ENCODE data around the gene HNMT. TPM values are rescaled to one million over a fixed set of nuclear protein-coding genes. Genes with fewer than 3 reads are reported as not detected.

Gene HNMT
- total RNA-seq, 5 donors from 2014 or later (not counting 1 experiment from before 2014, with no cell fraction given) = 0.15 to 0.39 (median 0.22) TPM; not detected in 2

DNA sequence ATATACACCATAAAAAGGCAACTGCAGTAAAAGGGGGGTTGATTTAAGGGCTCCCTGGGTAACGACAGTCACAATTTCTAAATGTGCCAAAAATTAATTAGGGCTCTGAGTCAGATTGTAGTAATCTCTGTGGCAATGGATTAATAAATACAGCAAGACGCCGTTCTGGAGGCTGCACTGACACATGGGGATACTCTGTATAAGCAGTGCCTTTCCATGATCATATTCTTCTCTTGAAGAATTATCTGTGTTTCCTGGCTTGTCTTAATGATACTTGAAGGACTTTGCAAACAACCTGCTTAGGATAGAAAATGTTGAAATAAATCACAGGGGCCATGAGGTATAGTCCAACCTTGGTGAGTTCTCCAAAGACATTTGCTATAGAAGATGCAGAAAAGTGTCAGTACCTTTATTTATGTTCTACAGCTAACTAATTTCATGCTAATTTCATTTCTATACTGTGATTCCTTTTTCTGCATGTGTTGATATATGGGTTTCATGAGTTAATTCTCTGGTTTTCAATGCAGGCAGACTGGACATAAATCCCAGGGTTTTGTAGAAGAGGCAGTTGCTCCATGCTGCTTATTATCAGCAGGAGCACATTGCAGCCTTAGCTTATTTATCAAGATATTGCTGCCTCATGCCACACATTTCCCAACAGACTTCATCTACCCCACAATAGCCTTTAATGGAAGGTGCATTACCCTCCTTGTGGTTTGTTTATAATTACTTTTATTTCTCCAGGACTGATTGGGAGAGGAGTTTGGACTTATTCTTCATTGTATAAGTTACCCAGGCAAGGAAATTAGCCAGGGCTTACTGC is 54.8 kb downstream of the HNMT start:
- ATAC-seq (replicated peaks in 1 of 4) (no peak), DNase-seq (no peak)
- Histone ChIP-seq H3K27ac (ENCODE audit: low read length) (no peak overlapping the region), H3K36me3 (ENCODE audit: control insufficient read depth in 2 of 2, extremely low read depth in 1 of 2, insufficient read depth in 1 of 2, low read length in 1 of 2) (no peaks in the 10 kb centered on the region), H3K4me3 (ENCODE audit: control insufficient read depth in 1 of 2, extremely low read depth in 1 of 2, low read length in 1 of 2) (no peak overlapping the region), H3K9me3 (no peaks in the 10 kb centered on the region), H3K4me1 (ENCODE audit: control insufficient read depth in 1 of 2, extremely low read depth in 1 of 2, insufficient read depth in 2 of 2, low read length in 2 of 2) (no peaks in the 10 kb centered on the region), H3K27me3 (replicated peaks in 1 of 2; ENCODE audit: control insufficient read depth in 2 of 2, extremely low read depth in 1 of 2, insufficient read depth in 2 of 2, low read length in 1 of 2) (no peaks in the 10 kb centered on the region)
- CTCF ChIA-PET = no interaction called here
- H3K4me1 Mint-ChIP-seq = no peaks in the 10 kb centered on the region
- no peaks in the 10 kb centered on the region for H3K36me3 Mint-ChIP-seq
- H3K4me3 Mint-ChIP-seq = no peak overlapping the region
- H3K9me3 Mint-ChIP-seq = no peaks in the 10 kb centered on the region
- no peaks in the 10 kb centered on the region for H3K27me3 Mint-ChIP-seq
- no peak overlapping the region for H3K27ac Mint-ChIP-seq
- POLR2A ChIA-PET = no interaction called here
- 52% methylated on average over 3 of the region's 3 CpGs for WGBS (ENCODE audit: insufficient coverage)

DNA sequence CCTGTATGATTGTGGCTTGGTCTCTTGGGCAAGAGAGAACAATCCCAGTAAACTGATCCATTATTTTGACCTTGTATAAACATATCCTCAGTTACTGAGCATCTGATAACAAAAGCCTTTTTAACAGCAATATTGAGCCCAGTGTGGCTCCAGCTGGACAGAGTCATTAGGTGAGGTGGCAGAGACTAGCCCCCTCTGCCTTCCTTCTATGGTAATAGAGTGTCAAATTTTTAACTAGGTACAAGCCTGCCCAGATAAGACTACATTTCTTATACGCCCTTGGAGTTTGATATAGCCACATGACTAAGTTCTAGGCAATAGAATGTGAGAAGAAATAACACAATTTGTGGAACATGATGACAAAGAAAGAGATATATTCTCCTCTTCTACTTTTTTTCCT is 56.2 kb downstream of the HNMT start:
- H3K27me3 ChIP-seq (replicated peaks in 1 of 2; ENCODE audit: control insufficient read depth in 2 of 2, extremely low read depth in 1 of 2, insufficient read depth in 2 of 2, low read length in 1 of 2) = no peaks in the 10 kb centered on the region
- Mint-ChIP-seq H3K36me3 (no peaks in the 10 kb centered on the region), H3K27ac (no peak overlapping the region), H3K4me1 (no peaks in the 10 kb centered on the region), H3K27me3 (no peaks in the 10 kb centered on the region), H3K4me3 (no peak overlapping the region), H3K9me3 (no peaks in the 10 kb centered on the region)
- no peaks in the 10 kb centered on the region for H3K9me3 ChIP-seq
- WGBS (ENCODE audit: insufficient coverage) = no CpG with 5 or more reads among the region's 1 CpG
- H3K27ac ChIP-seq (ENCODE audit: low read length) = no peak overlapping the region
- ChIA-PET CTCF (no interaction called here), POLR2A (no interaction called here)
- H3K4me3 ChIP-seq (ENCODE audit: control insufficient read depth in 1 of 2, extremely low read depth in 1 of 2, low read length in 1 of 2) = no peak overlapping the region
- no peaks in the 10 kb centered on the region for H3K36me3 ChIP-seq (ENCODE audit: control insufficient read depth in 2 of 2, extremely low read depth in 1 of 2, insufficient read depth in 1 of 2, low read length in 1 of 2)
- ATAC-seq (replicated peaks in 1 of 4) = no peak
- no peaks in the 10 kb centered on the region for H3K4me1 ChIP-seq (ENCODE audit: control insufficient read depth in 1 of 2, extremely low read depth in 1 of 2, insufficient read depth in 2 of 2, low read length in 2 of 2)
- no peak for DNase-seq

DNA sequence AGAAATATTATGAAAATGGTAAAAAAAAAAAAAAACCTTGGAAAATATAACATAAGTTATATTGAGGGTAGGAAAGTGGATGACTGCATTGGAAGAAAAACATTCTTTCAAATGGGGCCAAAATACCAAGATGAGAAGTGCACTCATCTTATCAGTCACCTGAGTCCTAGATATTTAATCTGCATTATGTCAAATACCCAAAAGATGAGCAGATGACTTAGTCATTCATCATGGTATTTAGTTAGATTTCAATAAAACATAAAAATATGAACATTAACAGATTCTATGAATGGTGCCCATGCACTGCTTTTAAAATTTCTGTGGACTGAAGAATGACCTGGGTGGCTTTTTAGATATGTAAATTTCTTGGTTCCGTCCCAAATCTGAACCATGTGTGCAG is 56.9 kb downstream of the HNMT start:
- no CpG with 5 or more reads among the region's 1 CpG for WGBS (ENCODE audit: insufficient coverage)
- Histone ChIP-seq H3K4me3 (ENCODE audit: control insufficient read depth in 1 of 2, extremely low read depth in 1 of 2, low read length in 1 of 2) (no peak overlapping the region), H3K9me3 (no peaks in the 10 kb centered on the region), H3K27me3 (replicated peaks in 1 of 2; ENCODE audit: control insufficient read depth in 2 of 2, extremely low read depth in 1 of 2, insufficient read depth in 2 of 2, low read length in 1 of 2) (no peaks in the 10 kb centered on the region), H3K4me1 (ENCODE audit: control insufficient read depth in 1 of 2, extremely low read depth in 1 of 2, insufficient read depth in 2 of 2, low read length in 2 of 2) (no peaks in the 10 kb centered on the region), H3K36me3 (ENCODE audit: control insufficient read depth in 2 of 2, extremely low read depth in 1 of 2, insufficient read depth in 1 of 2, low read length in 1 of 2) (no peaks in the 10 kb centered on the region), H3K27ac (ENCODE audit: low read length) (no peak overlapping the region)
- Mint-ChIP-seq H3K27ac (no peak overlapping the region), H3K9me3 (no peaks in the 10 kb centered on the region), H3K4me3 (no peak overlapping the region), H3K36me3 (no peaks in the 10 kb centered on the region), H3K27me3 (no peaks in the 10 kb centered on the region), H3K4me1 (no peaks in the 10 kb centered on the region)
- DNase-seq (no peak), ATAC-seq (replicated peaks in 1 of 4) (no peak)
- CTCF ChIA-PET = no interaction called here
- POLR2A ChIA-PET = no interaction called here

DNA sequence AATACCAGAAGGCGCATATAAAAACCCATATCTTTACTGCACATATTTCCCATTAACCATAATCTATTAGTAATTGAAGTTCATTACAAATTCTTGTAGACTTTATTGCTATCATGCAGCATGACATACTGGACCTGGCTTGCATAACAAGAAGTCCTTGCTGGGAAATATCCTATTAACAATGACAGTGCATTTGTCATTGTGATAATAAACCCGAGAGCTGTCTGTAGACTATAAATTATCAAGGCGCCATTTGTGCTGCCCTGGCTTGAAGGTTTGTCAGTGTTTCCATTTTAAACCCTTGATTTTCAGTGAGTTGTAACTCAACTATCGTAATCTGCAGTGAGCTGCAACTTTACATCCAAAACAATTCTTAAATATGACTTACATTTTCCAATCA is 59.0 kb downstream of the HNMT start:
- ChIA-PET CTCF (no interaction called here), POLR2A (no interaction called here)
- H3K9me3 Mint-ChIP-seq = no peaks in the 10 kb centered on the region
- WGBS (ENCODE audit: insufficient coverage) = 60% methylated on average over 1 of the region's 4 CpGs
- H3K9me3 ChIP-seq = no peaks in the 10 kb centered on the region
- H3K4me3 ChIP-seq (ENCODE audit: control insufficient read depth in 1 of 2, extremely low read depth in 1 of 2, low read length in 1 of 2) = no peak overlapping the region
- no peaks in the 10 kb centered on the region for H3K4me1 Mint-ChIP-seq
- H3K36me3 ChIP-seq (ENCODE audit: control insufficient read depth in 2 of 2, extremely low read depth in 1 of 2, insufficient read depth in 1 of 2, low read length in 1 of 2) = no peaks in the 10 kb centered on the region
- ATAC-seq (replicated peaks in 1 of 4) = no peak
- H3K27ac Mint-ChIP-seq = no peak overlapping the region
- no peaks in the 10 kb centered on the region for H3K36me3 Mint-ChIP-seq
- H3K27me3 ChIP-seq (replicated peaks in 1 of 2; ENCODE audit: control insufficient read depth in 2 of 2, extremely low read depth in 1 of 2, insufficient read depth in 2 of 2, low read length in 1 of 2) = no peaks in the 10 kb centered on the region
- no peak overlapping the region for H3K4me3 Mint-ChIP-seq
- H3K4me1 ChIP-seq (ENCODE audit: control insufficient read depth in 1 of 2, extremely low read depth in 1 of 2, insufficient read depth in 2 of 2, low read length in 2 of 2) = no peaks in the 10 kb centered on the region
- no peak for DNase-seq
- no peaks in the 10 kb centered on the region for H3K27me3 Mint-ChIP-seq
- H3K27ac ChIP-seq (ENCODE audit: low read length) = no peak overlapping the region

DNA sequence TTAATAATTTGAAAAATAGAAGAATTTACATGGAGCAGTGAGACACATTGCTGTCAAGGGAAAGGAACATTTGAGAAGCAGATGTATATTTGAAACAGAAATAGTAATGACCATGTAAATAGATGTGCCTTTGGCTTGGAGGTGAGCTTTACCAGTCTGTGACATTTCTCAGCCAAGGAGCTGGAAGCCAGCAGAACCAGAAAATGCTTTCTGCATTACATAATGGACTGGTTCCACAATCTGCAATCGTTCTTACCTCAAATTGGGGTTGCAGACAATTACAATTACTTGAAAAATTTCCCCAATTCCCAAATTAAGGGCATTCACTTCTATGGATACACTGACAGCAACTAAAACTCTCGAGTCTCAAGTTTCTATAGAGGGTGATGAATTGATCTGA is 59.7 kb downstream of the HNMT start:
- no peak for DNase-seq
- Mint-ChIP-seq H3K9me3 (no peaks in the 10 kb centered on the region), H3K36me3 (no peaks in the 10 kb centered on the region), H3K27me3 (no peaks in the 10 kb centered on the region), H3K4me1 (no peaks in the 10 kb centered on the region), H3K27ac (no peak overlapping the region), H3K4me3 (no peak overlapping the region)
- Histone ChIP-seq H3K4me1 (ENCODE audit: control insufficient read depth in 1 of 2, extremely low read depth in 1 of 2, insufficient read depth in 2 of 2, low read length in 2 of 2) (no peaks in the 10 kb centered on the region), H3K27me3 (replicated peaks in 1 of 2; ENCODE audit: control insufficient read depth in 2 of 2, extremely low read depth in 1 of 2, insufficient read depth in 2 of 2, low read length in 1 of 2) (no peaks in the 10 kb centered on the region), H3K4me3 (ENCODE audit: control insufficient read depth in 1 of 2, extremely low read depth in 1 of 2, low read length in 1 of 2) (no peak overlapping the region), H3K27ac (ENCODE audit: low read length) (no peak overlapping the region), H3K36me3 (ENCODE audit: control insufficient read depth in 2 of 2, extremely low read depth in 1 of 2, insufficient read depth in 1 of 2, low read length in 1 of 2) (no peaks in the 10 kb centered on the region), H3K9me3 (no peaks in the 10 kb centered on the region)
- ChIA-PET CTCF (no interaction called here), POLR2A (no interaction called here)
- no peak for ATAC-seq (replicated peaks in 1 of 4)
- WGBS (ENCODE audit: insufficient coverage) = no CpG with 5 or more reads among the region's 2 CpGs

DNA sequence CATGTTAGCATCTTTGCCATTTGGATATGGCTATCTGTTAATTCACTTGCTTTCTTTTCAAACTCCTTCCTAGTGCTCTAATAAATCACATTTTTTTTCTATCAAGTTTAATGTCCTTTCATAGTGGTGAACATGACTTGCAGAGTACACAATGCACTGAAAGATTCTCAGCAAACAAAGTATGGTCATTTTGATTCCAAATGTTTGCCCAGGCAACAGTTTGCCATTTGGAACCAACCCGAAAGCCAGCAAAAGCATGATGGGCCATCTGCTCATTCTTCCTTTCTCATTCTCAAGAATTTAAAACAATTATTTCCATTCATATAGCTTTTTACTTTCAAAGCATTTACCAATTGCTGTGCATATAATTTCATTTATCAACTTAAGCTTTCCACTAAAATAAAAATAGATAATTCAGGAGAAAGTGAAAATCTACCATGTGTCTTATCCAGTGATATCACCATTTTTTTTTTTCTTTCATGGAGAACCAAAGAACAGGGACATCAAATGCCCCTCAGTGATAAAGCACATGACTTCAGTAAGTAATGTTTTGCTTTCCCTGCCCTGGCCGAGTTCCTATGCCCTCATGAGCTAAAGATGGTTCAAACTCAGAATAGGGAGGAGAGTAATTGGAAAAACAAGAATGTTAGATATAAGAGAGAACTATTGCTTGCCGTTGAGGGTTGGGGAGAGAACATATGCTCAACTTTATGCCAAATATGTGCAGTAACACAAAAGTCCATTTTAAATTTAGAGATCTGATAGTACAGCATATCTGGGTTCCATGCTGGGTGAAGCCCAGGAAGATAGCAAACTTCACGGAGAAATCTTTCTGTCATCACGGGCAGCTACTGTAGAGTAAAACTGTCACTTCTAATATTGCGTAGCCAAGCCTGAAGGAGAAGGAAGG is 62.1 kb downstream of the HNMT start:
- WGBS (ENCODE audit: insufficient coverage) = no CpG with 5 or more reads among the region's 6 CpGs
- DNase-seq = no peak
- no peak overlapping the region for H3K27ac Mint-ChIP-seq
- Histone ChIP-seq H3K4me1 (ENCODE audit: control insufficient read depth in 1 of 2, extremely low read depth in 1 of 2, insufficient read depth in 2 of 2, low read length in 2 of 2) (no peaks in the 10 kb centered on the region), H3K9me3 (no peaks in the 10 kb centered on the region), H3K27ac (ENCODE audit: low read length) (no peak overlapping the region), H3K36me3 (ENCODE audit: control insufficient read depth in 2 of 2, extremely low read depth in 1 of 2, insufficient read depth in 1 of 2, low read length in 1 of 2) (no peaks in the 10 kb centered on the region), H3K27me3 (replicated peaks in 1 of 2; ENCODE audit: control insufficient read depth in 2 of 2, extremely low read depth in 1 of 2, insufficient read depth in 2 of 2, low read length in 1 of 2) (no peaks in the 10 kb centered on the region), H3K4me3 (ENCODE audit: control insufficient read depth in 1 of 2, extremely low read depth in 1 of 2, low read length in 1 of 2) (no peak overlapping the region)
- no peaks in the 10 kb centered on the region for H3K9me3 Mint-ChIP-seq
- no peak overlapping the region for H3K4me3 Mint-ChIP-seq
- POLR2A ChIA-PET = no interaction called here
- no peak for ATAC-seq (replicated peaks in 1 of 4)
- no peaks in the 10 kb centered on the region for H3K27me3 Mint-ChIP-seq
- H3K4me1 Mint-ChIP-seq = no peaks in the 10 kb centered on the region
- CTCF ChIA-PET = interaction anchor here in 1 of 2 donors (0.7 to 0.9 kb wide), 2 partner anchors 816 to 1101 kb away, joined by 3 to 4 read pairs; no protein-coding TSS in a partner anchor
- H3K36me3 Mint-ChIP-seq = no peaks in the 10 kb centered on the region

Data from T-cell (primary cell).